Neural cell (in vitro differentiated cells): ENCODE data around the gene TMEM101. TPM values are rescaled to one million over a fixed set of nuclear protein-coding genes. Genes with fewer than 3 reads are reported as not detected.

Source experiments
- H2AFZ ChIP-seq: fragments of 200-600, 300-800 bp; sonication (generic), shearing (Covaris generic); 2 replicates; pipeline ENCODE4 v1.6.0; 2014; ENCODE audit warnings: low read depth, mild to moderate bottlenecking, antibody characterized with exemption, low read length, moderate library complexity
- H3F3A ChIP-seq: fragments of 200-600 bp; shearing (Covaris generic); 2 replicates; pipeline ENCODE4 v1.6.1; 2016; ENCODE audit warnings: mild to moderate bottlenecking, moderate library complexity, mixed read lengths, antibody characterized with exemption, low read length; ENCODE audit not compliant: insufficient read depth, poor library complexity, severe bottlenecking
- H3K27ac ChIP-seq: fragments of 200-600, 300-800 bp; sonication (generic), shearing (Covaris generic); 2 replicates; pipeline ENCODE4 v1.5.1; 2014; ENCODE audit warnings: mild to moderate bottlenecking, low read length, moderate library complexity
- H3K27me3 ChIP-seq: fragments of 300-800, 200-600 bp; sonication (generic), shearing (Covaris generic); 2 replicates; pipeline ENCODE4 v1.6.0; 2014; ENCODE audit warnings: mild to moderate bottlenecking, low read depth, low read length, moderate library complexity; ENCODE audit not compliant: insufficient read depth
- H3K36me3 ChIP-seq: fragments of 300-800, 200-600 bp; sonication (generic), shearing (Covaris generic); 2 replicates; pipeline ENCODE4 v1.5.1; 2014; ENCODE audit warnings: mild to moderate bottlenecking, antibody characterized with exemption, low read length, moderate library complexity; ENCODE audit not compliant: insufficient read depth
- H3K4me2 ChIP-seq: fragments of 300-800, 200-600 bp; sonication (generic), shearing (Covaris generic); 2 replicates; pipeline ENCODE4 v1.6.0; 2014; ENCODE audit warnings: mild to moderate bottlenecking, low read length
- H3K4me3 ChIP-seq: fragments of 300-800, 200-600 bp; sonication (generic), shearing (Covaris generic); 2 replicates; pipeline ENCODE4 v1.5.1; 2014; ENCODE audit warnings: mild to moderate bottlenecking, low read length, moderate library complexity
- H3K79me2 ChIP-seq: fragments of 200-600 bp; shearing (Covaris generic); replicated peaks from 2 replicates; pipeline ENCODE4 v1.6.0; 2014; ENCODE audit warnings: mild to moderate bottlenecking, low read length, moderate library complexity; ENCODE audit not compliant: insufficient read depth
- H3K9ac ChIP-seq: fragments of 300-800, 200-600 bp; sonication (generic), shearing (Covaris generic); 2 replicates; pipeline ENCODE4 v1.6.1; 2016; ENCODE audit warnings: mild to moderate bottlenecking, low read length, mixed read lengths
- H3K9me2 ChIP-seq: fragments of 200-600 bp; shearing (Covaris generic); 2 replicates; pipeline ENCODE4 v1.6.1; 2016; ENCODE audit warnings: mild to moderate bottlenecking, low read length, mixed read lengths; ENCODE audit not compliant: insufficient read depth
- H3K9me3 ChIP-seq: fragments of 200-600, 300-800 bp; sonication (generic), shearing (Covaris generic); 2 replicates; pipeline ENCODE4 v1.6.1; 2016; ENCODE audit warnings: mild to moderate bottlenecking, mixed run types, low read length, moderate library complexity, mixed read lengths
- H4K20me1 ChIP-seq: fragments of 200-600 bp; shearing (Covaris generic); 2 replicates; pipeline ENCODE4 v1.6.1; 2016; ENCODE audit warnings: mild to moderate bottlenecking, mixed run types; ENCODE audit not compliant: insufficient read depth
- EZH2 ChIP-seq: fragments of 200-600, 300-800 bp; shearing (Covaris generic), sonication (generic); IDR thresholded peaks from 2 replicates; pipeline ENCODE4 v1.6.1; 2014; ENCODE audit warnings: antibody characterized with exemption, low read length, borderline replicate concordance, mild to moderate bottlenecking; ENCODE audit not compliant: insufficient read depth, poor library complexity, severe bottlenecking
- POLR2AphosphoS5 ChIP-seq: IDR thresholded peaks from 2 replicates; pipeline ENCODE4 v1.6.1; 2012
- REST ChIP-seq: IDR thresholded peaks from 2 replicates; pipeline ENCODE4 v1.6.1; 2012; ENCODE audit warnings: borderline replicate concordance
- TAF1 ChIP-seq: IDR thresholded peaks from 2 replicates; pipeline ENCODE4 v1.6.1; 2012; ENCODE audit warnings: low read depth
- polyA plus RNA-seq: library from polyadenylated mRNA; depleted of rRNA; stranded (reverse); fragments of >200 nt; gene quantifications from 2 replicates; pipeline ENCODE4 v1.2.3, GENCODE V29; 2014

TMEM101 gene
- polyA plus RNA-seq, 1 donor from 2014 or later, result 59.3 TPM

- TF ChIP-seq EZH2 (peak; percentile 80), TAF1 (no peak)
- Histone ChIP-seq H3K9me2 (no peaks in the 10 kb centered on the region), H3K9ac (no peak overlapping the region), H3K27me3 (peaks cover 64% of the 10 kb centered on the region), H2AFZ (no peak overlapping the region), H3K27ac (no peak overlapping the region), H3F3A (no peaks in the 10 kb centered on the region), H3K79me2 (no peaks in the 10 kb centered on the region), H4K20me1 (no peaks in the 10 kb centered on the region), H3K4me2 (no peak overlapping the region), H3K9me3 (no peaks in the 10 kb centered on the region), H3K4me3 (peak overlapping the region; percentile 70), H3K36me3 (no peaks in the 10 kb centered on the region)
Observed at GRCh38 chr17:44005527-44006271, 9.1 kb downstream of the TMEM101 start.

- Histone ChIP-seq H3K27me3 (peaks cover 64% of the 10 kb centered on the region), H3F3A (no peaks in the 10 kb centered on the region), H3K79me2 (no peaks in the 10 kb centered on the region), H4K20me1 (no peaks in the 10 kb centered on the region), H3K9ac (no peak overlapping the region), H3K4me3 (peak overlapping the region; percentile 70), H3K36me3 (no peaks in the 10 kb centered on the region), H2AFZ (no peak overlapping the region), H3K27ac (no peak overlapping the region), H3K9me2 (no peaks in the 10 kb centered on the region), H3K4me2 (no peak overlapping the region), H3K9me3 (no peaks in the 10 kb centered on the region)
- TF ChIP-seq EZH2 (peak; percentile 64), REST (no peak), TAF1 (no peak)
Observed at GRCh38 chr17:44004761-44005526, 9.8 kb downstream of the TMEM101 start.

- peaks cover 64% of the 10 kb centered on the region for H3K27me3 ChIP-seq
- H3K9me3 ChIP-seq, result no peaks in the 10 kb centered on the region
- TF ChIP-seq POLR2AphosphoS5 (no peak), EZH2 (peak; percentile 5), TAF1 (no peak)
- no peaks in the 10 kb centered on the region for H3K36me3 ChIP-seq
- H3K79me2 ChIP-seq, result no peaks in the 10 kb centered on the region
- H3K4me3 ChIP-seq, result peak within 1 kb of the TSS; percentile 70
- no peaks in the 10 kb centered on the region for H3K9me2 ChIP-seq
- H3K4me2 ChIP-seq, result no peak within 1 kb of the TSS
- H2AFZ ChIP-seq, result no peak within 1 kb of the TSS
- no peaks in the 10 kb centered on the region for H4K20me1 ChIP-seq
- no peak within 1 kb of the TSS for H3K27ac ChIP-seq
- H3F3A ChIP-seq, result no peaks in the 10 kb centered on the region
- H3K9ac ChIP-seq, result no peak within 1 kb of the TSS
Observed at GRCh38 chr17:44004077-44004760, 10.5 kb downstream of the TMEM101 start, which contains the start of gene NAGS. TSS of gene NAGS (plus strand) at chr17:44004622. CDS start at chr17:44004664, 42 bp downstream.
